ENCODE results near the gene GRAMD1A. TPM values are rescaled to one million over a fixed set of nuclear protein-coding genes. Genes with fewer than 3 reads are reported as not detected.
A peak's percentile ranks its signal among the peaks of the same experiment; 100 is the strongest.
"Not testable (repeated sequence)": the region's sequence is repeated elsewhere in the genome, so short reads cannot be mapped to it uniquely, and the experiment has no call there.

GRAMD1A gene
- total and polyA plus RNA-seq, 8 donors: 92.7 to 137 (median 116) TPM

GRCh38 chr19:35027851-35028599, 27.9 kb downstream of the GRAMD1A start:
- no peak for ATAC-seq
- H3K36me3 ChIP-seq: peaks cover 0 to 59% of the 10 kb centered on the region in 2 donors
- no peak overlapping the region for H3K27ac ChIP-seq

GRCh38 chr19:35028600-35028885, 28.4 kb downstream of the GRAMD1A start:
- DNase-seq: not testable (repeated sequence)

More at GRCh38 chr19:35027851-35028599, 27.9 kb downstream of the GRAMD1A start:
- Histone ChIP-seq H3K27me3 (peaks cover 0 to 39% of the 10 kb centered on the region in 2 donors), H3K4me1 (peaks cover 4 to 29% of the 10 kb centered on the region in 2 donors), H3K4me3 (no peak overlapping the region), H3K9me3 (no peaks in the 10 kb centered on the region)
- TF ChIP-seq, protein P1, sequence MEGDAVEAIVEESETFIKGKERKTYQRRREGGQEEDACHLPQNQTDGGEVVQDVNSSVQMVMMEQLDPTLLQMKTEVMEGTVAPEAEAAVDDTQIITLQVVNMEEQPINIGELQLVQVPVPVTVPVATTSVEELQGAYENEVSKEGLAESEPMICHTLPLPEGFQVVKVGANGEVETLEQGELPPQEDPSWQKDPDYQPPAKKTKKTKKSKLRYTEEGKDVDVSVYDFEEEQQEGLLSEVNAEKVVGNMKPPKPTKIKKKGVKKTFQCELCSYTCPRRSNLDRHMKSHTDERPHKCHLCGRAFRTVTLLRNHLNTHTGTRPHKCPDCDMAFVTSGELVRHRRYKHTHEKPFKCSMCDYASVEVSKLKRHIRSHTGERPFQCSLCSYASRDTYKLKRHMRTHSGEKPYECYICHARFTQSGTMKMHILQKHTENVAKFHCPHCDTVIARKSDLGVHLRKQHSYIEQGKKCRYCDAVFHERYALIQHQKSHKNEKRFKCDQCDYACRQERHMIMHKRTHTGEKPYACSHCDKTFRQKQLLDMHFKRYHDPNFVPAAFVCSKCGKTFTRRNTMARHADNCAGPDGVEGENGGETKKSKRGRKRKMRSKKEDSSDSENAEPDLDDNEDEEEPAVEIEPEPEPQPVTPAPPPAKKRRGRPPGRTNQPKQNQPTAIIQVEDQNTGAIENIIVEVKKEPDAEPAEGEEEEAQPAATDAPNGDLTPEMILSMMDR (IDR thresholded peaks at IDR 0.05): no peak
- DNase-seq: no peak
- intact Hi-C loops (cut with DNase I): no loop called here

GRCh38 chr19:35029275-35029736, 29.2 kb downstream of the GRAMD1A start:
- peaks cover 0 to 56% of the 10 kb centered on the region in 2 donors for H3K36me3 ChIP-seq
- H3K27ac ChIP-seq; intact Hi-C loops (cut with DNase I); H3K9me3 ChIP-seq; ATAC-seq; DNase-seq; H3K4me3 ChIP-seq: not testable (repeated sequence)
- H3K4me1 ChIP-seq: peaks cover 4 to 21% of the 10 kb centered on the region in 2 donors
- H3K27me3 ChIP-seq: peaks cover 0 to 40% of the 10 kb centered on the region in 2 donors

More at GRCh38 chr19:35028600-35028885, 28.4 kb downstream of the GRAMD1A start:
- ATAC-seq; intact Hi-C loops (cut with DNase I); H3K27ac ChIP-seq; H3K9me3 ChIP-seq; H3K4me3 ChIP-seq: not testable (repeated sequence)
- peaks cover 4 to 23% of the 10 kb centered on the region in 2 donors for H3K4me1 ChIP-seq
- H3K27me3 ChIP-seq: peaks cover 0 to 40% of the 10 kb centered on the region in 2 donors
- H3K36me3 ChIP-seq: peaks cover 0 to 58% of the 10 kb centered on the region in 2 donors

DNA sequence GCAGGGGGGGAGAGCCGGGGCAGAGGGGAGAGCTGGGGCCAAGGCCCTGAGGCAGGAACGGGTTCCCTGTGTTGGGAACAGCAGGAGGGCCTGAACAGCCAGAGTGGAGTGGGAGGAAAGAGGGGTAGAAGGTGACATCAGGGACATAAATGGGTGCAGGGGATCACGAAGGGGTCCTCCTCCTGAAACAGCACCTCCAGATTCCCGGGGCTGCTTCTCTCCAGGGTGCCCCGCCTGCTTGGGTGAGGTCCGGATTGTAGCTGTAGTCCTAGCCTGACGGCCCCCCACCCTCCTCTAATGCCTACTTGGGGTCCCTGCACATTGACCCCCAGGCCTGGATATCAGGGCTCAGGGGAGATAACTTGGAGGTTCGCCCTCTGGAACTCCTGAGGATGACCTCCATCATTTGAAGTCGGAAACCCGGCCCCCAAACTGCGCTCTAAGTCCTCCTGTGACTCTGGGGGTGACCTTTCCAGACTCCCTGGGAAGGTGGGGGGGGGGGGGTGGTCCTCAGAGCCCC, 29.7 kb downstream of the GRAMD1A start:
- peaks cover 0 to 40% of the 10 kb centered on the region in 2 donors for H3K27me3 ChIP-seq
- H3K4me3 ChIP-seq: peak overlapping the region; percentile 11 to 37
- no peaks in the 10 kb centered on the region for H3K9me3 ChIP-seq
- intact Hi-C loops (cut with DNase I): no loop called here
- TF ChIP-seq, protein P1 (IDR thresholded peaks at IDR 0.05): no peak
- H3K4me1 ChIP-seq: peaks cover 4 to 21% of the 10 kb centered on the region in 2 donors
- H3K36me3 ChIP-seq: peaks cover 0 to 51% of the 10 kb centered on the region in 2 donors
- H3K27ac ChIP-seq: no peak overlapping the region
- ATAC-seq (peak; percentile 3), DNase-seq (no peak)

DNA sequence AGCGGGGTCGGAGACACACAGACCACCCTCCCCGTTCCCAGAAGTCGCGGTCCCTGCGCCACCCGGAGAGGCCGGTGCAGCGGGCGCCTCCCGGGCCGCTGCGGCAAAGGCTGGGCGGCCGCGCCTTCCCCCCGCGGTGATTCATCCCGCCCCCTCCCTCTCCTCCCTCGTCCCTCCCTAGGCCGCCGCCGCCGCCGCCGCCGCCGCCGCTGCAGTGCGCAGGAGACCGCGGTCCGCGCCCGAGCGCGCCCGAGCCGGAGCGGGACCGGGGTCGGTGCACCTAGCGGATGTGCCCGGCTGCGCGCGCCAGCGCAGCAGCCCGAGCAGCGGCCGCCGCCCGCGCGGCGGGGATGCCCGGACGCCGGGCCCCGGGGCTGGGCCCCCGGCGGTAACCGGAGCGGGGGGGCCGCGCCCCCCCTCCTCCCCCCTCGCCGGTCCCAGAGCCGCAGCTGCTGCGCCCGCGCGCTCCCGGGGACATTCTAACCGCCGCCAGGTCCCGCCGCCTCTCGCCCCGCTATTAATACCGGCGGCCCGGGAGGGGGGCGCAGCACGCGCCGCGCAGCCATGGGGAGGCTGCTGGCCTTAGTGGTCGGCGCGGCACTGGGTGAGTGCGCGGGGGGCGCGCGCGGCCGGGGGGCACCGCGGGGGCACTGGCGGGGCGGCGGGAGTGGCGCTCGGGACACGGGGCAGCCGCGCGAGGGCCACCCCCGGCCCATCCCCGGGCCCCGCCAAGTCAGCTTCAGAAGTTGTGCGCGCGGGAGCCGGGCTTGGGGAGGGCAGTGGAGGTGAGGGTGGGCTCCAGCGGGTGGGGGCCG, 30.3 kb downstream of the GRAMD1A start, which contains the start of gene SCN1B:
Gene SCN1B, plus strand, starts transcription at position 214 of the 815 bp plus-strand sequence. Its CDS starts 351 bp downstream, at position 565.
- intact Hi-C loops (cut with DNase I): no loop called here
- ATAC-seq (peak; percentile 84), DNase-seq (peak in 1 of 4 donors; percentile 92)
- peaks cover 0 to 44% of the 10 kb centered on the region in 2 donors for H3K36me3 ChIP-seq
- no peaks in the 10 kb centered on the region for H3K9me3 ChIP-seq
- peaks cover 0 to 40% of the 10 kb centered on the region in 2 donors for H3K27me3 ChIP-seq
- TF ChIP-seq, protein P1 (IDR thresholded peaks at IDR 0.05): no peak
- no peak within 1 kb of the TSS for H3K27ac ChIP-seq
- H3K4me1 ChIP-seq: peaks cover 4 to 21% of the 10 kb centered on the region in 2 donors
- H3K4me3 ChIP-seq: peak within 1 kb of the TSS; percentile 11 to 37
